HG03108 (cell line): ENCODE results near the gene ZBTB24.

Source experiments
- ATAC-seq: cut with Tn5 transposase; IDR thresholded peaks from one replicate; pipeline ENCODE4 v1.9.1; 2021; ENCODE audit warnings: moderate library complexity; ENCODE audit not compliant: unreplicated experiment

Gene ZBTB24

GRCh38 chr6:109453594-109454495 lies 29.2 kb downstream of the ZBTB24 start:
- ATAC-seq: no peak

- no peak for ATAC-seq
Measured at GRCh38 chr6:109453156-109453555, 29.9 kb downstream of the ZBTB24 start.

- ATAC-seq: no peak
Measured at GRCh38 chr6:109452181-109452580, 30.8 kb downstream of the ZBTB24 start.

- no peak for ATAC-seq
Measured at GRCh38 chr6:109451376-109451775, 31.6 kb downstream of the ZBTB24 start.

- no peak for ATAC-seq
Measured at GRCh38 chr6:109450801-109451200, 32.2 kb downstream of the ZBTB24 start.

GRCh38 chr6:109449795-109450673 lies 33.0 kb downstream of the ZBTB24 start:
- no peak for ATAC-seq

- no peak for ATAC-seq
Measured at GRCh38 chr6:109449064-109449794, 33.8 kb downstream of the ZBTB24 start.

- no peak for ATAC-seq
Measured at GRCh38 chr6:109448615-109449014, 34.4 kb downstream of the ZBTB24 start.

- ATAC-seq: no peak
Measured at GRCh38 chr6:109447878-109448555, 35.0 kb downstream of the ZBTB24 start.

GRCh38 chr6:109447087-109447486 lies 35.9 kb downstream of the ZBTB24 start:
- no peak for ATAC-seq

GRCh38 chr6:109446541-109446940 lies 36.5 kb downstream of the ZBTB24 start:
- ATAC-seq: no peak

GRCh38 chr6:109446072-109446471 lies 36.9 kb downstream of the ZBTB24 start:
- ATAC-seq: no peak

GRCh38 chr6:109445382-109445781 lies 37.6 kb downstream of the ZBTB24 start:
- ATAC-seq: no peak

GRCh38 chr6:109443425-109443950 lies 39.5 kb downstream of the ZBTB24 start:
- ATAC-seq: no peak

GRCh38 chr6:109442393-109442924 lies 40.6 kb downstream of the ZBTB24 start:
- no peak for ATAC-seq

GRCh38 chr6:109441069-109441816 lies 41.8 kb downstream of the ZBTB24 start:
- ATAC-seq: peak; percentile 12

GRCh38 chr6:109440331-109441068 lies 42.5 kb downstream of the ZBTB24 start, which contains the start of the genes PPIL6 and SMPD2:
TSS of gene PPIL6 (minus strand) at chr6:109440628. CDS start at chr6:109440590, 38 bp downstream.
TSS of gene SMPD2 (plus strand) at chr6:109440724. CDS start at chr6:109441122, 398 bp downstream.
- ATAC-seq: peak; percentile 89

- no peak for ATAC-seq
Measured at GRCh38 chr6:109436041-109436440, 47.0 kb downstream of the ZBTB24 start.
